Aortic smooth muscle cell (primary cell): ENCODE data around the gene SMDT1. TPM values are rescaled to one million over a fixed set of nuclear protein-coding genes. Genes with fewer than 3 reads are reported as not detected.

Source experiments
- total RNA-seq: library from RNA; depleted of rRNA; stranded (reverse); fragments of >200 nt; gene quantifications from 2 replicates; pipeline ENCODE4 v1.2.3, GENCODE V29; 2014

The SMDT1 gene
- total RNA-seq: 13.2 and 19.7 TPM in 2 replicates

GRCh38 chr22:42079319-42080251 is at the start of gene SMDT1:
Gene SMDT1 (plus strand): TSS chr22:42079700. CDS start chr22:42079769, 69 bp downstream.

GRCh38 chr22:42070517-42071422 is 8.7 kb upstream of the SMDT1 start, which contains the start of gene NAGA:
Gene NAGA (minus strand): TSS chr22:42070812. CDS start chr22:42070297, 515 bp downstream.

GRCh38 chr22:42074132-42074811 is 5.2 kb upstream of the SMDT1 start, which contains the start of gene PHETA2:
Gene PHETA2 (plus strand): TSS chr22:42074248. CDS start chr22:42077294, 3,046 bp downstream.

DNA sequence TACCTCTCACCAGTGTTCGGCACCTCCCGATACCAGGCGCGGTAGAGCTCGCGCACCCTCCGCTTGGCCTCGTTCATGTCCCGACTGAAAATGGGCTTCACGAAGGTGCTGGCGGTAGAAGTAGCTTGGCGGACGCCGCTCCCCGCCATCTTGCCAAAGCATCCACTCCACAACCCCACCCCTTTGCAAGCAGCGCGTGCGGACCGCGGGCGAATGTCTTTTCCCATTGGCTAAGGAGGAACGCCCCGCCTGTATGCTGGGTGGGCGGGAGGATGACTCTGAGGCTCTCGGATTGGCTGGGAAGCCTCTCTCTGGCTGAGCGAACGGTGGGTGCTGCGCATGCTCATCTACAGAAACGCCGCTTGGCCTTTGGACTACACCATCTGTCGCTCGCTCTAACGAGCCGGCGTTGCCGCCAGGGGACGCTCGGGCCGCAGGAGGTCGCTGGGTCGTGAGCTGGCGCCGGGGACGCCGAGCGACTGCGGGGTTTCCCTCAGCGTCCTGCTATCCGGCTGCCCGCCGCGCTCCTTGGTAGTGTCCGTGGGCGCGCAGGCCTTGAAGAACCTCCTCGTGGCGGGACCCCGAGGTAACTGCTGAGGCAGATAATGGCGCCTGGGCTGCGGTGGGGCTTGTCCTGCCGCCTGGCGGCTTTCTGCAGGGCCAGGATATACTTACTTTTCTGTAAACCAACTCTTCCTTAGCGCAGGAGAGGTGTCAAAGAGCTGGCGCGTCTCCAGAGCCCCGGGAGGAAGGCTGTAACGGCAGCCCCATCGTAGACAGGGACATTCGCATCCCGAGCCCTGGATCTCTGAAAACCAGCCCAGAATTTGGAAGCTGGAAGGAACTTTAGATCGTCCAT is 11.3 kb downstream of the SMDT1 start, which contains the start of gene NDUFA6:
NDUFA6 (minus strand) TSS at position 177 of the 859 bp plus-strand sequence; CDS start at position 149, 28 bp downstream.

DNA sequence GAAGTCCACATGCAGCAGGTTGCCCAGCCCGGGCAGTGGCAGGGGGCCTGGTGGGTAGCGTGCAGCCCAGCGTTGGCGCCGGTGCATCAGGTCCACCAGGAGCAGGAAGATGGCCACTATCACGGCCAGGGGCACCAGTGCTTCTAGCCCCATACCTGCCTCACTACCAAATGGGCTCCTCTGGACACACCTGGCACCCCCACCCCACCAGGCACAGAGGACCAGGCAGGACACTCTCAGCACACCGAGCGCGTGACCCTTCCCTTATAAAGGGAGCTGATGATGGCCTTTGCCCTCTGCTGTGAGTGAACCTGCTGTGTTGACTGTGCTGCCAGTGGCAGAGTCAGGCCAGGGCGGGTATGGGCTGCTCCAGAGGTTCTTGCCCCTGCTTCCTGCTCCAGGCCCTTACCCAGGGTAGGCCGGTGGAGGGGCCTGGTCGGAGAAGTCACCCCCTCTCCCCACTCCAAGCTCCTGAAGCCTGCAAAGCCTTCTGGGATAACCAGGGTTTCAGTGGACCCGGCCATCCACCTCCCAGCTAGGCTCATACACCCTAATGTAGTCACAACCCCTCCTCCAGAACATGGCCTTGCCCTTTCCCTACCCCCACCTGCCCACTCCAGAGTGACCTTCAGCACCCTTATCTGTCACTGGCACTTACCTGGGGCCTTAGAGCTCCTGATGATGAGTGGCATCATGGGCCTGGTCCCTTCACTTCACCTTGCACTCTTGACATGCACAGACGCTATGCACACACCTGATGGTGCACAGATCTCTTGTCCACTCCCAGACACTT is 51.3 kb downstream of the SMDT1 start, which contains the start of gene CYP2D6:
CYP2D6 (minus strand) TSS at position 172 of the 793 bp plus-strand sequence; CDS start at position 153, 19 bp downstream.

Other genes with a start within 250 kb of the SMDT1 start
- 41.9 and 54.3 TPM in 2 replicates for gene SREBF2, start 246.6 kb upstream of the SMDT1 start, total RNA-seq
- gene SHISA8, start 164.6 kb upstream of the SMDT1 start, total RNA-seq: not detected in 2 replicates
- under 0.01 and 0.06 TPM in 2 replicates for gene TNFRSF13C, start 152.9 kb upstream of the SMDT1 start, total RNA-seq
- 16.2 and 28.4 TPM in 2 replicates for gene CENPM, start 132.5 kb upstream of the SMDT1 start, total RNA-seq
- gene SEPTIN3, start 110.3 kb upstream of the SMDT1 start, total RNA-seq: not detected in 2 replicates
- 0.37 and 0.40 TPM in 2 replicates for gene WBP2NL, start 80.9 kb upstream of the SMDT1 start, total RNA-seq
- 43.8 and 50.6 TPM in 2 replicates for gene NAGA, start 8.9 kb upstream of the SMDT1 start, total RNA-seq
- gene PHETA2, start 5.5 kb upstream of the SMDT1 start, total RNA-seq: 11.4 and 16.2 TPM in 2 replicates
- 75.9 and 102 TPM in 2 replicates for gene NDUFA6, start 11.1 kb downstream of the SMDT1 start, total RNA-seq
- 0.26 and 0.31 TPM in 2 replicates for gene CYP2D6, start 51.1 kb downstream of the SMDT1 start, total RNA-seq
- gene TCF20, start 191.0 kb downstream of the SMDT1 start, total RNA-seq: 16.5 and 17.0 TPM in 2 replicates